Measurements from ENCODE around the gene TMEM95.

TMEM95 gene

GRCh38 chr17:7340179-7340578 is 14.8 kb upstream of the TMEM95 start:
- in situ Hi-C loops (cut with MboI; ENCODE audit: low sequenced_read_pairs) = loop anchor here (25.0 kb wide), 1 partner anchor 347 kb away; the partner anchor contains the start of genes TP53 and WRAP53

GRCh38 chr17:7341842-7342241 is 13.1 kb upstream of the TMEM95 start:
- in situ Hi-C loops (cut with MboI; ENCODE audit: low sequenced_read_pairs) = loop anchor here (25.0 kb wide), 1 partner anchor 345 kb away; the partner anchor contains the start of genes TP53 and WRAP53

- in situ Hi-C loops (cut with MboI; ENCODE audit: low sequenced_read_pairs) = loop anchor here (25.0 kb wide), 1 partner anchor 344 kb away; the partner anchor contains the start of genes TP53 and WRAP53
Observed at GRCh38 chr17:7343250-7343649, 11.7 kb upstream of the TMEM95 start.

- in situ Hi-C loops (cut with MboI; ENCODE audit: low sequenced_read_pairs) = loop anchor here (25.0 kb wide), 1 partner anchor 340 kb away; the partner anchor contains the start of genes TP53 and WRAP53
Observed at GRCh38 chr17:7346761-7347614, 8.0 kb upstream of the TMEM95 start.

GRCh38 chr17:7347630-7348477 is 7.1 kb upstream of the TMEM95 start:
- in situ Hi-C loops (cut with MboI; ENCODE audit: low sequenced_read_pairs) = loop anchor here (25.0 kb wide), 1 partner anchor 339 kb away; the partner anchor contains the start of genes TP53 and WRAP53

GRCh38 chr17:7348478-7349242 is 6.3 kb upstream of the TMEM95 start:
- in situ Hi-C loops (cut with MboI; ENCODE audit: low sequenced_read_pairs) = loop anchor here (25.0 kb wide), 1 partner anchor 339 kb away; the partner anchor contains the start of genes TP53 and WRAP53

- in situ Hi-C loops (cut with MboI; ENCODE audit: low sequenced_read_pairs) = loop anchor here (25.0 kb wide), 1 partner anchor 185 kb away; the partner anchor contains the start of gene TNFSF12
Observed at GRCh38 chr17:7351665-7352502, 3.1 kb upstream of the TMEM95 start, which contains the start of gene KCTD11. Gene KCTD11 (plus strand): TSS chr17:7352162.

GRCh38 chr17:7352503-7352889 is 2.5 kb upstream of the TMEM95 start:
- in situ Hi-C loops (cut with MboI; ENCODE audit: low sequenced_read_pairs) = loop anchor here (25.0 kb wide), 1 partner anchor 185 kb away; the partner anchor contains the start of gene TNFSF12

- in situ Hi-C loops (cut with MboI; ENCODE audit: low sequenced_read_pairs) = loop anchor here (25.0 kb wide), 1 partner anchor 184 kb away; the partner anchor contains the start of gene TNFSF12
Observed at GRCh38 chr17:7352910-7353635, 1.9 kb upstream of the TMEM95 start.

- in situ Hi-C loops (cut with MboI; ENCODE audit: low sequenced_read_pairs) = loop anchor here (25.0 kb wide), 1 partner anchor 183 kb away; the partner anchor contains the start of gene TNFSF12
Observed at GRCh38 chr17:7354262-7354843, 603 bp upstream of the TMEM95 start.

- in situ Hi-C loops (cut with MboI; ENCODE audit: low sequenced_read_pairs) = loop anchor here (25.0 kb wide), 1 partner anchor 182 kb away; the partner anchor contains the start of gene TNFSF12
Observed at GRCh38 chr17:7355573-7355972, 617 bp downstream of the TMEM95 start.

GRCh38 chr17:7356072-7356549 is 1.2 kb downstream of the TMEM95 start:
- in situ Hi-C loops (cut with MboI; ENCODE audit: low sequenced_read_pairs) = loop anchor here (25.0 kb wide), 1 partner anchor 181 kb away; the partner anchor contains the start of gene TNFSF12

- in situ Hi-C loops (cut with MboI; ENCODE audit: low sequenced_read_pairs) = loop anchor here (25.0 kb wide), 1 partner anchor 181 kb away; the partner anchor contains the start of gene TNFSF12
Observed at GRCh38 chr17:7356756-7357155, 1.8 kb downstream of the TMEM95 start.

GRCh38 chr17:7357381-7357780 is 2.4 kb downstream of the TMEM95 start:
- in situ Hi-C loops (cut with MboI; ENCODE audit: low sequenced_read_pairs) = loop anchor here (25.0 kb wide), 1 partner anchor 180 kb away; the partner anchor contains the start of gene TNFSF12

- in situ Hi-C loops (cut with MboI; ENCODE audit: low sequenced_read_pairs) = loop anchor here (25.0 kb wide), 1 partner anchor 175 kb away; the partner anchor contains the start of gene TNFSF12
Observed at GRCh38 chr17:7361906-7362305, 7.0 kb downstream of the TMEM95 start.

- in situ Hi-C loops (cut with MboI; ENCODE audit: low sequenced_read_pairs) = loop anchor here (25.0 kb wide), 1 partner anchor 174 kb away; the partner anchor contains the start of gene TNFSF12
Observed at GRCh38 chr17:7363311-7363710, 8.4 kb downstream of the TMEM95 start.

- in situ Hi-C loops (cut with MboI; ENCODE audit: low sequenced_read_pairs) = loop anchor here (25.0 kb wide), 1 partner anchor 171 kb away; the partner anchor contains the start of gene TNFSF12
Observed at GRCh38 chr17:7365963-7366362, 11.0 kb downstream of the TMEM95 start.

Data from HL-60/S4 treated with phorbol 12-myristate 13-acetate at 8.2 ng/mL for 4 days and 3 days (cell line).